Ishikawa (cell line): ENCODE results near the gene IL1RAPL1.

Experiments
- CEBPB ChIP-seq: IDR thresholded peaks from 2 replicates; pipeline ENCODE4 v1.6.1; 2012
- CREB1 ChIP-seq: IDR thresholded peaks from 2 replicates; pipeline ENCODE4 v1.6.1; 2012; ENCODE audit warnings: low read depth
- EGR1 ChIP-seq: IDR thresholded peaks from 2 replicates; pipeline ENCODE4 v1.6.1; 2012
- EP300 ChIP-seq: IDR thresholded peaks from 2 replicates; pipeline ENCODE4 v1.6.1; 2012; ENCODE audit warnings: borderline replicate concordance
- FOXM1 ChIP-seq: IDR thresholded peaks from 2 replicates; pipeline ENCODE4 v1.6.1; 2012; ENCODE audit warnings: low read depth, borderline replicate concordance
- RAD21 ChIP-seq: IDR thresholded peaks from 2 replicates; pipeline ENCODE4 v1.6.1; 2012; ENCODE audit warnings: low read depth
- REST ChIP-seq: IDR thresholded peaks from 2 replicates; pipeline ENCODE4 v1.6.1; 2012; ENCODE audit warnings: low read depth, mild to moderate bottlenecking
- TAF1 ChIP-seq: IDR thresholded peaks from 2 replicates; pipeline ENCODE4 v1.6.1; 2012; ENCODE audit warnings: low read depth, mild to moderate bottlenecking
- TCF12 ChIP-seq: IDR thresholded peaks from 2 replicates; pipeline ENCODE4 v1.6.1; 2012; ENCODE audit warnings: low read depth
- TEAD4 ChIP-seq: IDR thresholded peaks from 2 replicates; pipeline ENCODE4 v1.6.1; 2012
- YY1 ChIP-seq: IDR thresholded peaks from 2 replicates; pipeline ENCODE4 v1.6.1; 2012; ENCODE audit warnings: low read depth
- ZBTB7A ChIP-seq: IDR thresholded peaks from 2 replicates; pipeline ENCODE4 v1.6.1; 2012; ENCODE audit warnings: low read depth
- TF ChIP-seq, protein P1 (sequence below): IDR thresholded peaks from 2 replicates; pipeline ENCODE4 v1.6.1; 2012
- TF ChIP-seq, protein P2 (sequence below): IDR thresholded peaks from 2 replicates; pipeline ENCODE4 v1.6.1; 2012

DNA sequence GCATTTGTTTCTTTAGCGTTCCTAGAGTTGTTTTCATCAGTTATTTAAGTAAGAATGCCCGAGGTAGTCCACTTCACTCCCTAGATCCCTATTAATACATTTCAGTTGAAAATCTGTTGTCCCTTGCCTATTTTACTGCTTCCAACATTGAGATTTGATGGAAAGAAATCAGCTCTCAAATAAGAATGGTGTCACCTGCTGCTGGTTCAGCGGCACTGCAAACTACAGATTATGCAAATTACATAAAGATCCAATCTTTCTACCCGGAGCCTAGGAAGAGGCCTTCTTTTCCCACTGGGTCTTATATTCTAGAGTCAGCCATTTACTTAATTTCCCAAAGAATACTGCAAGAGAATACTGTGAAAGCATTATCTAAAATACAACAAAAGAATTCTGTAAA, 1030.5 kb downstream of the IL1RAPL1 start:
- TF ChIP-seq, protein P1, sequence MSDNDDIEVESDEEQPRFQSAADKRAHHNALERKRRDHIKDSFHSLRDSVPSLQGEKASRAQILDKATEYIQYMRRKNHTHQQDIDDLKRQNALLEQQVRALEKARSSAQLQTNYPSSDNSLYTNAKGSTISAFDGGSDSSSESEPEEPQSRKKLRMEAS: no peak
- no peak for TF ChIP-seq CREB1
- no peak for TF ChIP-seq TEAD4
- no peak for TF ChIP-seq CEBPB
- no peak for TF ChIP-seq RAD21
- TF ChIP-seq YY1: no peak
- TF ChIP-seq TAF1: no peak
- TF ChIP-seq EP300: no peak
- TF ChIP-seq REST: no peak
- TF ChIP-seq EGR1: no peak
- no peak for TF ChIP-seq TCF12
- no peak for TF ChIP-seq ZBTB7A
- TF ChIP-seq FOXM1: no peak
- TF ChIP-seq, protein P2, sequence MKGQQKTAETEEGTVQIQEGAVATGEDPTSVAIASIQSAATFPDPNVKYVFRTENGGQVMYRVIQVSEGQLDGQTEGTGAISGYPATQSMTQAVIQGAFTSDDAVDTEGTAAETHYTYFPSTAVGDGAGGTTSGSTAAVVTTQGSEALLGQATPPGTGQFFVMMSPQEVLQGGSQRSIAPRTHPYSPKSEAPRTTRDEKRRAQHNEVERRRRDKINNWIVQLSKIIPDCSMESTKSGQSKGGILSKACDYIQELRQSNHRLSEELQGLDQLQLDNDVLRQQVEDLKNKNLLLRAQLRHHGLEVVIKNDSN: no peak
